DMS153 (cell line): ENCODE data around the gene TMC8.
A peak's percentile ranks its signal among the peaks of the same experiment; 100 is the strongest.
"Not testable (repeated sequence)": the region's sequence is repeated elsewhere in the genome, so short reads cannot be mapped to it uniquely, and the experiment has no call there.

Experiments
- DNase-seq: peaks from one replicate; lab custom pipeline; 2025; lab: John Stamatoyannopoulos, UW

TMC8 gene

GRCh38 chr17:78159575-78160158 is 29.1 kb downstream of the TMC8 start:
- DNase-seq: no peak

GRCh38 chr17:78163881-78164747 is 33.5 kb downstream of the TMC8 start:
- DNase-seq: no peak

- no peak for DNase-seq
Observed at GRCh38 chr17:78164748-78165607, 34.4 kb downstream of the TMC8 start.

- DNase-seq: no peak
Observed at GRCh38 chr17:78166416-78166815, 35.8 kb downstream of the TMC8 start.

GRCh38 chr17:78168242-78168902 is 37.8 kb downstream of the TMC8 start, which contains the start of gene SYNGR2:
Gene SYNGR2, plus strand, starts transcription at chr17:78168581. Its CDS starts 36 bp downstream, at chr17:78168617.
- DNase-seq: peak; percentile 58

GRCh38 chr17:78168903-78169793 is 38.6 kb downstream of the TMC8 start:
- peak; percentile 22 for DNase-seq

- no peak for DNase-seq
Observed at GRCh38 chr17:78170692-78171590, 40.4 kb downstream of the TMC8 start.

GRCh38 chr17:78171591-78172248 is 41.1 kb downstream of the TMC8 start:
- not testable (repeated sequence) for DNase-seq

GRCh38 chr17:78172249-78173051 is 41.9 kb downstream of the TMC8 start:
- DNase-seq: peak; percentile 64

GRCh38 chr17:78173097-78173715 is 42.6 kb downstream of the TMC8 start:
- DNase-seq: no peak

GRCh38 chr17:78174346-78174869 is 43.8 kb downstream of the TMC8 start:
- DNase-seq: peak; percentile 58

GRCh38 chr17:78174870-78175642 is 44.5 kb downstream of the TMC8 start:
- DNase-seq: peak; percentile 51

- DNase-seq: no peak
Observed at GRCh38 chr17:78175643-78175981, 45.0 kb downstream of the TMC8 start.

GRCh38 chr17:78176548-78177025 is 46.0 kb downstream of the TMC8 start:
- peak; percentile 12 for DNase-seq

- no peak for DNase-seq
Observed at GRCh38 chr17:78179372-78179771, 48.8 kb downstream of the TMC8 start.

GRCh38 chr17:78180083-78180482 is 49.5 kb downstream of the TMC8 start:
- no peak for DNase-seq

GRCh38 chr17:78180508-78180907 is 49.9 kb downstream of the TMC8 start:
- DNase-seq: no peak
